T-helper 17 cell (primary cell): ENCODE measurements around the gene ZNF678. TPM values are rescaled to one million over a fixed set of nuclear protein-coding genes. Genes with fewer than 3 reads are reported as not detected.

Experiments used
- ATAC-seq: fragments of 150-1000 bp; cut with Tn5 transposase; 2 replicates; pipeline ENCODE4 v1.10.0; 2021; ENCODE audit warnings: mild to moderate bottlenecking, moderate library complexity
- DNase-seq, 3 donors: peaks; one replicate each; pipeline versions ENCODE4 v3.0.0 to v3.0.0-alpha.2; 2020 to 2021
- H3K9me3 ChIP-seq: one replicate; pipeline ENCODE4 v1.7.0; 2013; ENCODE audit warnings: low read length, mild to moderate bottlenecking; ENCODE audit not compliant: control insufficient read depth, poor library complexity, severe bottlenecking
- H3K27ac Mint-ChIP-seq: one replicate; pipeline ENCODE4 v1.8.0; 2022; ENCODE audit warnings: mild to moderate bottlenecking, moderate library complexity, mixed read lengths
- H3K27me3 Mint-ChIP-seq: one replicate; pipeline ENCODE4 v1.8.0; 2022; ENCODE audit warnings: mixed read lengths
- H3K36me3 Mint-ChIP-seq: one replicate; pipeline ENCODE4 v1.8.0; 2022; ENCODE audit warnings: low read depth, mixed read lengths
- H3K4me1 Mint-ChIP-seq: one replicate; pipeline ENCODE4 v1.8.0; 2022; ENCODE audit warnings: mild to moderate bottlenecking, mixed read lengths
- H3K4me3 Mint-ChIP-seq: one replicate; pipeline ENCODE4 v1.8.0; 2022; ENCODE audit warnings: mild to moderate bottlenecking, moderate library complexity, mixed read lengths
- total RNA-seq, 4 donors: library from RNA in 2 of 4; stranded (reverse) in 2 of 4; gene quantifications; one replicate each; pipeline ENCODE4 v1.2.3 and lab custom pipeline; 2022 to 2026

Gene ZNF678
- total RNA-seq, result 1 to 10 TPM; 5.5 to 7.3 TPM
- 19.4 to 24.0 reads per million in 2 donors for total RNA-seq (lab: John Stamatoyannopoulos, UW)

DNA sequence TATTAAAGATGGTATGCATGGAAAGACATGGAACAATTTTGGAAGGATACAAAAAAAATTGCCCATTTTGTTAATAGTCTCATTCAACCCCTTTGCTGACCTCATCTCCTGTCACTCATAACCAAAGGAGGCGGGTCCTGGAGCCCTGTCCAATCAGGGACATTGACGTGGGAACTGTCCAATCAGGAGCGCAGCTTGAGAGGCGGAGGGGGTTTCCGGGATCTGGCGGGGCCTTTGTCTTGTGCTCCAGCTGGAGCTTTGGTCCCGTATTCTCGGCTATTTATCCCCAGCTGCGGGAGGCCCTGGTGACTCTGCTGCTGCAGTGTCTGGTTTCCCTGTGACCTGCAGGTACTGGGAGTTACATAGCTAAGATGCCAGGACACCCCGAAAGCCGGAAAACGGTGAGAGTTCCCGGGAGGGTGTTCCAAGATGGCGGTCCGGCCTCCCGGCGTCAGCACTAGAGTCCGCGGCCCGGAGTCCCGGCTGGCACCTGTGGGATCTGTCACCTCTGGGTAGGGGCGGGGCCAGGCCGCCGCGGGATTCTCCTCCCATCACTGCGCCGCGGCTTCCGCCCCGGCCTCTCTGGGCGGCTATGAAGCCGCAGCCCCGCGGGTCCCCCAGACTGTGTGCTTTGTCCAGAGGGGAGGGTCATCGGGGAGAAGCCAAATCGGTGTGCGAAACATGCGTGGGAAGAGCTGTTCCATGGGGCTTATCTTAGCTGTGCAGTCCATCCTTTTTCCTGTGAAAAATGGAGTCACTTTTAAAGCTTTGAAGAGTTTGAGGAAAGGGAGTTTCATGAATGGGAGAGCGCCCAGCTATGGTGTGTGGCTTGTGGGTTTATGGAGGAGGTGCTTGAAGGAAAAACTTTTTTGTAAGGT, at the start of gene ZNF678:
ZNF678 (plus strand) TSS at position 233 of the 878 bp plus-strand sequence. CDS start 87,436 bp downstream, outside the sequence.
- Mint-ChIP-seq H3K27me3 (peaks cover under 1% of the 10 kb centered on the region), H3K36me3 (peaks cover 8% of the 10 kb centered on the region), H3K27ac (peak within 1 kb of the TSS; percentile 93), H3K4me3 (peak within 1 kb of the TSS; percentile 93), H3K4me1 (peaks cover 22% of the 10 kb centered on the region)
- peak; percentile 63 to 74 (median 72) for DNase-seq
- no peaks in the 10 kb centered on the region for H3K9me3 ChIP-seq
- ATAC-seq, result peak; percentile 95

DNA sequence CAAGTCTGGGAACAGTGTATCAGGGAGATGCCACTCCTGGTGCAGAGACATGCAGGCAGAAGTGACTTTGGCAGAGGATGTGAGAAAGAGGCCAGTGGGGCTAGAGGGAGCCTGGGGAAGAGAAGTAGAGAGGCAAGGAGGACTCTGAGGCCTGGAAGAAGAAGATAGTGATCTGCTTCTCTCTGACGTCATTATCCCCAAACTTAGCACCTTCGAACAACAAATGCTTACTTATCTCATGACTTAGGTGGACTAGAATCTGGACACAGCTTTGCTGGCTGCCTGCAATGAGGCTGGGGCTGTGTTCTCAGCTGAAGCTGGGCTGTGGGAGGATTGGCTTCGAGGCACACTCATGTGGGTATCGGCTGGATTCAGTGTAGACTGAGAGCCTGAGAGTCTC, 44.5 kb upstream of the ZNF678 start:
- Mint-ChIP-seq H3K27ac (no peak overlapping the region), H3K4me3 (no peak overlapping the region)

DNA sequence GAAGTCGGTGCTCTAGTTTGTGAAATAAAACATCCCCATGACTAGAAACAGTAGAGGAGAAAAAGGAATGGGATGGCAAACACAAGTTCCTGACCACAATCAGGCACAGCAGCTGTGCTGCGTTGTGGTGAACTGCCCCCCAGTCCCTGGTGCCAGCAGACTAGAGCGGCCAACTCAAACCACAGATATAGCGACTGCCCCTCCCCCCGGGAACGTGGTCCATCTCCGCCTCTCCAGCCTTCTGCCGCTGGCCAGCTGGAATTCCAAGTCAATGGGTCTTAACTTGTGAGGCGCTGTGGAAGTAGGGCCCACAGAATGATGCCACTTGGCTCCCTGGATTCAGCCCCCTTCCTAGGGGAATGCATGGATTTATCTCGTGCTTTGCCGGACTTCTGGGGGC, 41.6 kb upstream of the ZNF678 start:
- Mint-ChIP-seq H3K27ac (no peak overlapping the region), H3K27me3 (no peaks in the 10 kb centered on the region), H3K36me3 (no peaks in the 10 kb centered on the region), H3K4me3 (no peak overlapping the region), H3K4me1 (no peaks in the 10 kb centered on the region)
- DNase-seq, result no peak
- no peaks in the 10 kb centered on the region for H3K9me3 ChIP-seq
- ATAC-seq, result no peak

More for the DNA sequence above, 44.5 kb upstream of the ZNF678 start:
- peaks cover 10% of the 10 kb centered on the region for H3K27me3 Mint-ChIP-seq
- no peaks in the 10 kb centered on the region for H3K4me1 Mint-ChIP-seq
- ATAC-seq, result no peak
- DNase-seq, result no peak
- H3K36me3 Mint-ChIP-seq, result no peaks in the 10 kb centered on the region
- no peaks in the 10 kb centered on the region for H3K9me3 ChIP-seq

DNA sequence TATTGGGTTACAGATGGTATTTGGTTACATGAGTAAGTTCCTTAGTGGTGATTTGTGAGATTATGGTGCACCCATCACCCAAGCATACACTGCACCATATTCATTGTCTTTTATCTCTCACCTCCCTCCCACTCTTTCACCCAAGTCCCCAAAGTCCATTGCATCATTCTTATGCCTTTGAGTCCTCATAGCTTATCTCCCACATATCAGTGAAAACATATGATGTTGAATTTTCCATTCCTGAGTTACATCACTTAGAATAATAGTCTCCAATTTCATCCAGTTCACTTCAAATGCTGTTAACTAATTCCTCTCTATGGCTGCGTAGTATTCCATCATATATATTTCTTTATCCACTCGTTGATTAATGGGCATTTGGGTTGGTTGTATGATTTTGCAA, 36.8 kb upstream of the ZNF678 start:
- H3K4me3 Mint-ChIP-seq, result no peak overlapping the region
- DNase-seq (no peak), ATAC-seq (no peak)
- no peaks in the 10 kb centered on the region for H3K36me3 Mint-ChIP-seq
- no peaks in the 10 kb centered on the region for H3K4me1 Mint-ChIP-seq
- H3K9me3 ChIP-seq, result peaks cover 4% of the 10 kb centered on the region
- H3K27ac Mint-ChIP-seq, result no peak overlapping the region
- no peaks in the 10 kb centered on the region for H3K27me3 Mint-ChIP-seq

DNA sequence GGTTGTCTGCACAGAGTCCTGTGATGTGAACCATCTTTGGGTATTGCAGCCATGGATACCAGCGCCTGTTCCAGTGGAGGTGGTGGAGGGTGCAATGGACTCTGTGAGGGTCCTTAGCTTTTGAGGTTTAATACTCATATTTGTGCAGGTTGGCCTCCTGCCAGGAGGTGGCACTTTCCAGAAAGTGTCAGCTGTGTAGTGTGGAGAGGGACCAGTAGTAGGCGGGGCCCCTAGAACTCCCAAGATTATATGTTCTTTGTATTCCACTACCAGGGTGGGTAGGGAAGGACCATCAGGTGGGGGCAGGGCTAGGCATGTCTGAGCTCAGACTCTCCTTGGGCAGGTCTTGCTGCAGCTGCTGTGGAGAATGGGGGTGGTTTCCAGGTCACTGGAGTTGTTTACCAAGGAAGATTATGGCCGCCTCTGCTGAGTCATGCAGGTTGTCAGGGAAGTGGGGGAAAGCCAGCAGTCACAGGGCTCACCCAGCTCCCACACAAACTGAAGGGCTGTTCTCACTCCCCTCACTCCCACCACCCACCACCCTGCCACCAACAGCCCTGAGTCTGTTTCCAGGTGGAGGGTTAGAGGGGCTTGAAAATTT, 31.2 kb upstream of the ZNF678 start:
- no peak for DNase-seq
- no peak overlapping the region for H3K27ac Mint-ChIP-seq
- H3K4me3 Mint-ChIP-seq, result no peak overlapping the region
- ATAC-seq, result no peak
- H3K4me1 Mint-ChIP-seq, result no peaks in the 10 kb centered on the region
- no peaks in the 10 kb centered on the region for H3K36me3 Mint-ChIP-seq
- H3K27me3 Mint-ChIP-seq, result peaks cover 5% of the 10 kb centered on the region
- peaks cover 4% of the 10 kb centered on the region for H3K9me3 ChIP-seq

DNA sequence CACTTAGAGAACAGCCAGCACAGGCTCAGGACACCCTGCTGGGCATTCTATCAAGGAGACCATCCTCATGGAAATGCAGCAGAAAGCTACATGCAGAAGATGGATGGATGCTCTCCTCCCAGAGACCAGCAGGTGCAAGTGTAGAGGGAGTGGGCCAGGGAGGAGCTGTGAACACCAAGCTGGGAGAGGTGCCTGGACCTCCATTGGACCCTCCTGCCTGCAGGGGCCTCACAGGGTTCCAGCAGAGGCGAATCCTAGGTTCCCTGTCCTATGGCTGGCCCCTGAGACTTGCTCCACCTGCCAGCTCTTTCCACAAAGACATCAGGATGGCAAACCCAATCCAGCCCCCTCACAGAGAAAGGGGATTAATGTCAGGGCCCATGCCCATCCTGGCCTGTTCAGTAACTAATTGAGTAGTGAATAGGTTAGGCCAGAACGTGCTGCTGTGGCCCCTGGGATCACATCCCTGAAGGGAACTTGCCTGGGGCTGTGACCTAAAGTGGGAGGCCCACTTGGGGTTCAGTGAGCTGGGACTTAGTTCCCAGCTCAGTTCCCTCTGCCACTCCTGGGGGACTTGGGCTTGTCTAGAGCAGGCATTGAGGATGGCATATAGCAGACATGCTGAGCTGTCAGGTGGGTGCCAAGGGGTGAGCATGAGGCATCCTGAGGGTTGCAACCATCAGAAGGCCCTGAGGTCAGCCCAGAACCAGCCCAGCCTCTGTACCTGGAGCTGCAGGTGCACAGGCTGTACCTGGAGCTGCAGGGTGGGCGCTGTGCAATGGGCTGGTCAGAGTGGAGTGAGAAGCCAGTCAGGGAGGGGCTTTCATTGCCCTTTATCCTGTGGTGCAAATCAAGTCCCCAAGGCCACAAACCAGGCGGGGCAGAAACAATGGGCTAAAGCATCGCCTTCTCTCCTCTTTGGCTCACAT, 22.9 kb upstream of the ZNF678 start:
- H3K27me3 Mint-ChIP-seq, result peaks cover 8% of the 10 kb centered on the region
- no peaks in the 10 kb centered on the region for H3K9me3 ChIP-seq
- H3K4me1 Mint-ChIP-seq, result peaks cover 4% of the 10 kb centered on the region
- no peaks in the 10 kb centered on the region for H3K36me3 Mint-ChIP-seq
- ATAC-seq, result no peak
- no peak overlapping the region for H3K27ac Mint-ChIP-seq
- H3K4me3 Mint-ChIP-seq, result peak overlapping the region; percentile 33
- no peak for DNase-seq

DNA sequence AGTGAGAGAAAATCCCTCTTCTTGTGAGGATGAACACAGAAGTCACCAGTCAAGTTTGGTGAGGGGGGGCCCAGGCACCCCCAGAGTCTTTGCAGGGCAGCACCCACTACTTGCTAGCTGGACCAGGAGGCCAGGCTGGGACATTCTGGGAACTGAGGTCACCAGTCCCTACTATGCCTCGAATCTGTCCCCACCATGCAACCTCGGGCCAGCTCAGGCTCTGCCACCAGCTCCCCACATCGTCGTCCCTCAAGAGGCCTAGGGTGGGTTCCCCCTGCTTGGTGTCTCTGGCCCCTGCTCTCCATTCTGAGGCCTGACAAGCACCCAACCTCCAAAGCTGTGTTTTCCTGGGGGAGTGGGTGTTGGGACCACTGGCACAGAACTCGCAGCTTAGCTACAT, 22.2 kb upstream of the ZNF678 start:
- no peak for ATAC-seq
- peaks cover 5% of the 10 kb centered on the region for H3K27me3 Mint-ChIP-seq
- H3K9me3 ChIP-seq, result no peaks in the 10 kb centered on the region
- peaks cover 4% of the 10 kb centered on the region for H3K4me1 Mint-ChIP-seq
- DNase-seq, result no peak
- H3K27ac Mint-ChIP-seq, result no peak overlapping the region
- no peaks in the 10 kb centered on the region for H3K36me3 Mint-ChIP-seq
- H3K4me3 Mint-ChIP-seq, result peak overlapping the region; percentile 33

DNA sequence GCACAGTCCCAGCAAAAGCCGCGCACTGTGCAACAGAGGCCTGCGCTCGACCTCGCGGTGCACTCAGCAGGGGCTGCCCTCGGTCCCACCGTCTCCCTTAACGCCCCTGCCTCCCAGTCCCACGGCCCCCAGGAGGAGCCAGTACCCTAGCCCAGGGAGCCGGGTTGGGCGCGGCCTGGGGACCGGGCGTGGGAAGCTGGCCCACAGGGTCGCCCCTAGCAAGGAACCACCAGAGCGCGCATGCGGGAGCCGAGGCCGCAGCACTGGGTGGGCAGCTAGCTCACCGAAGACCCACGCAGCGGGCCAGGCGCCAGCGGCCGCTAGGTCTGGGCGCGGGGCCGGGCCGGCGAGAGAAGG, 21.6 kb upstream of the ZNF678 start:
- H3K9me3 ChIP-seq, result no peaks in the 10 kb centered on the region
- H3K27ac Mint-ChIP-seq, result no peak overlapping the region
- DNase-seq, result no peak
- peaks cover 4% of the 10 kb centered on the region for H3K4me1 Mint-ChIP-seq
- H3K36me3 Mint-ChIP-seq, result no peaks in the 10 kb centered on the region
- H3K4me3 Mint-ChIP-seq, result peak overlapping the region; percentile 59
- H3K27me3 Mint-ChIP-seq, result peaks cover 5% of the 10 kb centered on the region
- no peak for ATAC-seq

DNA sequence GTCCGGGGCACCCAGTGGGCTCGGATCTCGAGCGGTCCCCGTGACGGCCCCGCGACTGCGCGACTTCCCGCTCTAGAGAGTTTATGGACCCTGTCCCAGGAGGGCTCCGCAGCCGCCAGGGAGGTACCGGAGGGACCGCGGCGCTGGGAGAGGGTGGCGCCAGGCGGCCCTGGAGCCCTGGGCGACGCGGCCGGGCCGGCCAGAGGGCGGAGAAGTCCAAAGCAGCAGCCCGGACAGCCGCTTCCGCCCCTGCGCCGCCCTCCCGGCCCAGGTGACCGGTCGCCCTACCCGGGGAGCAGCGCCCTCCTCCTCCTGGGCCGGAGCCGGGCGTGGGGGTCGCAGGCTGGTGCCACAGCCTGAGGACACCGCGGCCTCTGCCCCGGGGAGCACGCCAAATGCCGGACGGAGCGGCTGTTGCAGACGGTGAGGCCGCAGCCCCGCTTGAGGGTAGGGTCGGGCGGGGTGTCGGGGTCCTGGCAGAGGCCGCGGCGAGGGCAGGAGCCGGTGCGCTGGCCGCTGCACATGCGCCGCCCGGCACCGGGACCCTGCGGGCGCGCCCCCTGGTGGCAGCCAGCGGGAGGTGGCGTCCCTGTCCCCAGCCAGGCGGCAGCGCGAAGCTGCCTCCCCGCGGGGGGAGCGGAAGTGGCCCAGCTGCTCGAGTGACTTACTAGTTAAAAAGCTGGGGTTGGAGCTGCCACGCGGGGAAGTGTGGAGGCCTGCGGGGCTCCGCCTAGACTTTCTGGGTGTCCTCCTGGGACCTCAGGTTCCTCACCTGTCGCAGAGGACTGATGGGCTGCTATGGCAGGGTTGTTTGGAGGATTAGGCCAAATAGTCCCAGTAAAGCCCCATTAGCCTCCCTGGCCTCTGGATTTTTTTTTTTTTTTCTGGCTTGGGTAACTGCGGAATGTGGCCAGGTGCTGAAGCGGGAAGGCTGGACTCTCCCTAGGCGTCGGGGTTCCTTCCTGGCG, 20.9 kb upstream of the ZNF678 start:
- no peaks in the 10 kb centered on the region for H3K9me3 ChIP-seq
- peak overlapping the region; percentile 66 for H3K4me3 Mint-ChIP-seq
- ATAC-seq (peak; percentile 98), DNase-seq (peak; percentile 78 to 88 (median 86))
- H3K27ac Mint-ChIP-seq, result peak overlapping the region; percentile 88
- H3K36me3 Mint-ChIP-seq, result no peaks in the 10 kb centered on the region
- H3K27me3 Mint-ChIP-seq, result peaks cover 5% of the 10 kb centered on the region
- peaks cover 4% of the 10 kb centered on the region for H3K4me1 Mint-ChIP-seq

DNA sequence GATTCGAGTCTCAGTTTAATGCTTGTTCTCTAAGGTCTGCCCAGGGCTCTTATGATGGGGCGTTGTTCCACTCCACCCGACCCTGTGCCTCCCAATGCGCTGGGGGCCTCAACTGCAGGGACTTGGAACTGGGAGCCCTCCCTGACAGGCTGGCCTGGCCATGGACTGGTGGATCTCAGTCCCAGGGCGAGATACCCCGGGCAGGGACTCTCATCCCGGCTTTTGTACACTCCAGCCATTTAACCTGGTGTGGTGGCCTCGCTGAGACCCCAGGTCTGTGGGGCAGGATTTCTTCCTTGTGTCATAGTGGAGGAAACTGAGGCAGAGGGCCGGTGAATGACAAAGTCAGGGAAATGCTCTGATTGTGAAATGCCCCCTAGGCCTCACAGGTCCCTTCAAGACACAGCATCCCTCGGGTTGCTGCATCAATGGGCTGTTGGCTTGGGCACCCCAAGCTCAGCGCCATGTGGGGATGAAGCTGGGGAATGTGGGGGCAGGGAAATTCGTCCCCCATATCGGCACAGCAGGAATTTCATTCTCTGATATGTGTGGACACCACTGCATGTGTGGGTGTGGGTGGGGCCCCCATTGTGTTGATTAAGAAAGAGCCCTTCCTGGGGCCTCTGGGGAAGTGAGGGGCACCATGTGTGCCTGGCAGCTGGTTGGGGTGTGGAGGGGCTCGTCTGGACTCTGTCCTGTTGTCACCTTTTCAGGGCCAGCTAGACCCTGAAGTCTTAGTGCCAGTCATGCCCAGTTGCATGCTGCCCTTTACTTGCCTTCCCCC, 19.9 kb upstream of the ZNF678 start:
- Mint-ChIP-seq H3K27me3 (no peaks in the 10 kb centered on the region), H3K27ac (peak overlapping the region; percentile 88), H3K4me1 (peaks cover 4% of the 10 kb centered on the region), H3K36me3 (no peaks in the 10 kb centered on the region), H3K4me3 (peak overlapping the region; percentile 66)
- H3K9me3 ChIP-seq, result no peaks in the 10 kb centered on the region
- DNase-seq, result no peak
- no peak for ATAC-seq

DNA sequence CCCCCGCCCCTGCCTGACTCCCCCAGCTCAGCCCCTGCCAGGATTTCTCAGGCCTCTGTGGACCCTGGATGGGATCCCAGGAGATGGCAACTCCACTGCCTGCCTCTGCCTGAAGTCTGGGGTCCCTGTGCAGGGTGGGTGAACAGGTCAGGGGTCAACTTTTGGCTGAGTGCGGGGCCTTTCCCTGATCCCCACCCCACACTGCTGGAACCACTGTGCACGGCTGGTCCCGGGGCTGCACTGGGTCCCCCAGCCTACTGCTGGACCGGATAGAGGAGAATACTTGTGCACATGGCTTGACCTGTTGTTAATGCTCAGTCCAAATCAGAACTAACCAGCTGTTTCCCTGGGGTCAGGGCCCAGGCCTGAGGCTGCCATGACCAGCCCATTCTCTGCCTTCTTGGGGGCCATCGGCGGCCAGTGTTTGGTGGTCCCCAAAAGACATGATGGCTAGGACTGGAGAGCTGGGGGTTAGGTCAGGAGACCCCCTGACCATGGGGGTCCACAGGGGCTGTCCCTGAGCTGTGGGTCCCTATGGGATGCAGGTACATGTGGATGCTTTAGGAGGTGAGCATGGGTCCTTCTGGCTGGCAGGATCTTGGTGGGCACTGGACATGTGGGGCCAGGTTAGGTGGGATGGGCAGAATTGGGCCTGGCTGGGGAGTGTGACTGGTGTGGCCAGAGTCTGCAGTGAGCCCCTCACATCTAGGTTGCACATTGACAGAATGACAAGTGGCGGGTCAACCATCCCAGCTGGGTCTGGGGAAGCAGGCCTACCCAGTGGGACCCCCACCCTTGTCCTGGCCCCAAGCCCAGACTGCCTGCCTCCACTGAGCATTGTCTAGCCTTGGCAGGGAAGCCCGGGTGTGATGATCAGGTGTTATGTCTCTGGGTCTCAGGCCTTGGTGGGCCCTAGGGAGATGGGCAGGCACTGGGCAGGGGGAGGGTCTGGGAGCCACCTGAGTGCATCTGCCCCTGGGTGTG, 19.0 kb upstream of the ZNF678 start:
- Mint-ChIP-seq H3K36me3 (no peaks in the 10 kb centered on the region), H3K27ac (no peak overlapping the region), H3K27me3 (no peaks in the 10 kb centered on the region), H3K4me1 (peaks cover 4% of the 10 kb centered on the region), H3K4me3 (no peak overlapping the region)
- H3K9me3 ChIP-seq, result no peaks in the 10 kb centered on the region
- no peak for ATAC-seq
- DNase-seq, result no peak
